Stimulated activated CD4-positive, alpha-beta T cell treated with anti-CD3 and anti-CD28 coated beads, Interleukin-1b, Interleukin-23, amount 100 ng/mL, for 1 hour (primary cell): Measurements from ENCODE around the gene PHLDB2.

Source experiments
- DNase-seq, 2 donors: peaks; one replicate each; pipeline ENCODE4 v3.0.0-alpha.2; 2020; ENCODE audit warnings: low read depth in 2 of 2

PHLDB2 gene

DNA sequence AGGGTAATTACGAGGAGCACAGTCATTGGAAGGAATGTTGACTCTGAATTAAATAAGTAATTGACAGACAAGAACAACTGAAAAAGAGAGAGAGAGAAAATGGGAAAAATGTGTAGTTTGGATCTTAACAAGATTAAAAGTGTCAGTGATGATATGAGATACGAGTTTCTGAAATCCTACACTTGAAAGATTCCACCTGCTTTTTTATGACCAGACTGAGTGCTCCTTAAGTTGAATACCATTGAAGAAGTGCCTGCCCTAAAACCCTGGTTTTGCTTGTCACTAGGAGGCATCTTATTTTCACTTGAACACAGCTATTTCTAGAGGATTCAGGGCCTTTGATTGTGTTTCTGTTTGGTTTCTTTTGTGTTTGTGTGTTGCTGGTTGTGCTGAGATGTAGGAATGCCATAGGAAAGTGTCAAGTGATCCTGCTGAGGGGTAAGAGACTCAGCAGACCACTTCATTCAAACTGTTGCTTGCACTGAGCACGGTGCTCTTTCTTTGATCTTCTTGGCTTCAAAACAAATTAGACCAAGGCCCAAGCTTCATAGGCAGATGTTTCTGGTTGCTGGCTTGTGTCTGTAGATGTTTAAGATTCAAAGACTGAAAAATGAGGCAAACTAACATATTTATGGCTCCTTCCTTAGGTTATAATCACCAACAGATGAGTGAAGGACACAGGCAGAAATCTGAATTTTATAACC is 102.5 kb downstream of the PHLDB2 start:
- no peak for DNase-seq

DNA sequence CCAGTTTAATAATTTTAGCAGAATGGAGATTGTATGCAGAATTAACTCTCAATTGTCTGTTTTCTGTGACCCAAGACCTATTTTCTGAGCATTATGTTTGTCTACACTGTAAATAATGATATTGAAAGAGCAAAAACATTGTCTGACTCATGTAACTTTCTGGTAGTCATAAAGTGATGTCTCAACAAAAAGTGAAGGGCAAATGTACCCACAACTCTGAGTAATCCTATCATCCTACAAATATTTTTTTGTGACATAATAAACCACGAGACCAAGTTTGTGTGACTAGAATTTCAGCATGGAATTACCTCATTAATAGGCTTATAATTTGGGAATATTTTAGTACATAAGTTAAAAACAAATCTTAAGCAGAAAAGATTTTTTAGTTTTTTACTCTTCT is 104.4 kb downstream of the PHLDB2 start:
- DNase-seq = no peak

DNA sequence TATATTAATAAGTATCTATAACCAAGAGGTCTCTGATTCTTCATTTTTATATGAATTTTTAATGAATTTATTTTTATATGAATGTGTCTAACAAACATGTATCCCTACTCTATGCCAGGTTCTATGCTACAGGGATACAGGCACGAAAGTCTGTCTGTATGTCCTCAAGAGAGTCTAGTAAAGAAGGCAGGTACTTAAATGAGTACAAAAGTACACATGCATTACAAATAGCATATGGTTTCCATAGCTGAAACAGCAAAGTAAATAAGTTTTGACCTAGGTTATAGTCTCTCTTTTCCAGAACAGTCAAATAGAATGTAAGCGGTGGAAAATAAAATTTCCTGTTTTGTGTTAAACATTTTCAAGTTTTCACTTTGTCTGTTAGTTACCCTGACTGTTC is 106.4 kb downstream of the PHLDB2 start:
- DNase-seq = no peak

DNA sequence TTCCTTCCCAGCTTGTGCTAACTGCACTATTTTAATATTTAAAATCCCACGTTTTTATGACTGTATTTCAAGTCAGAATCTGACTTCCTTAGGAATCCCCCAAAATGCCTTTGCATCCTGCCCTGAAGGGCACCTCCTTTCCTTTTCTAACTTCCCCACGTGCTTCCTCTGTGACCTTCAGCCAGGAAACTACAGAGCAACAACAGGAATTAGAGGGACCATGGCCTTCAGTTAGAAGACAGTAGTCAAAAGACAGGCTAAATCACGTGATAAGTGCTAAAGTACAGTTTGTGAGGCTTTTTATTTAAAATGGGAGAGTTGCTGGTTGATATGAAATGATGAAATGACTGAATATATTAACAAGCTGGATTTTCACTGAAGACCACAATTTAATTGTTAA is 108.0 kb downstream of the PHLDB2 start:
- no peak for DNase-seq

DNA sequence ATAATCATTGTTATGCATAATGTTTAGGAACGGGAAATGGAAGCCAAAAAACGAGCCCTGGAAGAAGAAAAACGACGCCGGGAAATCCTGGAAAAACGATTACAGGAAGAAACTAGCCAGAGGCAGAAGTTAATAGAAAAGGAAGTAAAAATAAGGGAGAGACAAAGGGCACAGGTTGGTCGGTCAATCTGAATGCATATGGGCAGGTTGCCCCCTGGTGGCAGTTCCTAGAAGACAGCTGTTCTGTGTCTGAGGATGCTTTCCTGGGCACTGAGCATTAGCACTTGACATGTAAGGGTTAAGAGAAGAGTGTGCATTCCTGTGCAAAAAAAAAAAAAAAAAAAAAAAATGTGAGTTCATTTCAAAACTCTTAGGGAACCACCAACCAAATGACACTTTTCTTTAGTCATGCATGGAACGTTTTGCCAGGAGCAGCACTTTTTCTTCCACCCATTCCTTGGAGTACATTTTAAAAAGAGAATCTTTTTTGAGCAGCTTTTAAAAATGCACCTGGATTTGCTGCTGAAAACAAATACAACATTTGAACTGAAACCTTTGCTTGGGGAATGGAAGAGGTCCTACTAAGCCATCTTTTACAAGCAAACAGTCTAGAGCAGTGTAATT is 108.7 kb downstream of the PHLDB2 start:
- DNase-seq = peak; percentile 55 to 72

DNA sequence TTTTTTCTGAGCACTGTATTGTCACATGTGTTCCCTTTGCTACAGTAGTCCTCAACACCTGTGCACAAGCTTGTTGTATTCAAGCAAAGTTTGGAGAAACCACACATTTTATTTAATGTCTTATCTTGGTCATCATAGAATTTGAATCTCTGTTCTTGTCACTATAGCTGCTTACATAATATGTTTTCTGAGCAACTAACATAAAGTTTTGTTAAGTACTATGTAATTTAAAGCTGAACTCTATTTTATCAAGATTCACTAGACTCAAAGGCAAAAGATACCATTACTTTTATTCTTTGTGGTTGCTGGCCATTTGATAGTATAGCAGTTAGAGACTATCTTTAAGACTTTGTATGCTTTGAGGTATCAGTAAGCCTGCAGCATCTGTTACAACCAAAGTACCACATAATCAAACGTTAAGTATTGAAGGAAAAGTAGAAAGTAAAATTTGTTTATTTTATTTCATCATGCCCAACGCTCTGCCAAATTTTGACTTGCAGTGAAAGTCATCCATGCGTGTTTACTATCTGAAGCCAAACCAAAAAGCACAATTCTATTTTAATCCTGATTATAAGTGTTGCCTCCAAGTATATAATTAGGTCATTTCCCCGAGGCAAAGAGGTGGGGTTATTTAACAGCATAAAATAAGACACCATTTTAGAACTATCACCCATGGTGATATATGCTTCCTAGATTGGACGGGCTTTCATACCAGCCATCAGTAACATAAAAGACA is 109.4 kb downstream of the PHLDB2 start:
- no peak for DNase-seq

DNA sequence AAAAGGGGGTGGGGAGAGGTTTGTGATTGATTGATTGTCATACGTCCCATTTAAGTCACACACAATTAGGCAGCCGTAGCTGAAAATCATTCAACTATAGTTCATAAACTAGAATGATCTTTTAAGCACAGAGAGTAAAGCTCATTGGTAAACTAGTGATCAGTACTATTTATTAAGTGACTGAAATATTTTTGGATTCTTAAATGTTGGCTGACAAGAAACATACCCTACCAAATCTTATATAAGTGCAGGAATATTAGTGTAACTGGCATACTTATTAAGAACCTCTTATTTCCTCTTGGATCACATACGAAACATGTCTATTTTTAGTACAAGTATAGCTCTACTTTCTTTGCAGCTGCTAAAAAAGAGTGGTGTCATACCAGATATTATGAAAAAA is 111.3 kb downstream of the PHLDB2 start:
- DNase-seq = no peak

DNA sequence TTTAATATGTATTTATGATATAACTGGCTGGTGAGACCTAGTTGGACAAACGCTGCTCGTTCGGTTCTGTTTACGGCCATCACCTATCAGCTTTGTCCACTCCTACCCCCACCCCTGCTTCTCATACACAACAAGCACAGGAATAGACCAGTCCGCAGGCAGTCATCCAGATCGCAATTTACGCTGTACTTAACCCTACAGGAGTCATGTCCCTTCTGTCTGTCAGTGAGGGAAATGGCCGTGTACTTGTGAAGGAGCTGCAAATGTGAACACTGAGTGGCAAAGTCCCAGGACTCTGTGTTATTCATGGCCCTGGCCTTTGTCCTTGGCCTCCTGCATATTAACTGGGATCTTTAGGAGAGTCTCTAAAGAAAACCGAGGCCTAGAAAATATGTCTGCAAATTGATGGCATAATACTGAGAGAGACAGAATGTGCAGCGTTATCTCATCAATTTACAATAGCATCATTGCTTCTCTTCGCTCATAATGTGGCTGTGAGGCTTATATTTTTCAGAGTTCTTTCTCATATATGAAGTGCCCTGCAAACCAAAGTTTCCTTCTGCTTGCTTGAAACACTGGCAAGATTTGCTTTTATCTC is 112.6 kb downstream of the PHLDB2 start:
- no peak for DNase-seq

DNA sequence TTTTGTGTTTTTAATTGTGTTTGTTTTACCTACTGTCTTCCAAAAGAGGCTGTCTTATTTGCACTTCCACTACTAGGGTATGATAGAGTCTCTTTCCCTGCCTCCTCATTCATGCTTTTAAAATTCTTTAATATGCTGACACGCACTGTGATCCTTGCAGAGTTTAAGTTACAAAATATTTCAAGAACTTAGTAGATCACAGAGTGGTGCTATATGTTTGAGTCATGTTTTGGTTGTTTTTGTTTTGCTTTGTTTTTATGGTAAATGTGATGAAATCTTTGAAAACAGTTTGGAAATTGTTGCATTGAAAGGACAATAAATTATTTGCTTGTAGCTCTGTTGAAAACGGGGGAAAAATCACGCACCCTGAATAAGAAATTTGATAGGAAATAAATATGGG is 113.8 kb downstream of the PHLDB2 start:
- DNase-seq = no peak

DNA sequence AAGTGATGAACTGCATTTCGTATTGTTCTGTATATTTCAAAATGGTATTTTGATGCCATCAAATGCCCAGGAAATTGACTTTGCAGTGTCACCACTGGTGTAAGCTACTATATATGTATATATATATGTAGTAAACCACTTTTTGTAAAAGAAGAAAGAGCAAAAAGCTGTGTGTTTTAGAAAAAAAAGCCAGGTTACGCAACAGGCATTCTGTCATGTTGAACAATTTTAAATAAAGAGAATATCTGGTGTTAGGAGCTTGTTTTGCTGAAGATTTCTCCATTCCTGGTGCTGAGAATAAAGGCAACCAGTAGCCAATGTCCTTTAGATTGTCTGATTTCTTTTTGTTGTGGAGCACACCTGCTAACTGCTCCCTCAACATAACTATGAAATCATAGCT is 116.1 kb downstream of the PHLDB2 start:
- DNase-seq = no peak

DNA sequence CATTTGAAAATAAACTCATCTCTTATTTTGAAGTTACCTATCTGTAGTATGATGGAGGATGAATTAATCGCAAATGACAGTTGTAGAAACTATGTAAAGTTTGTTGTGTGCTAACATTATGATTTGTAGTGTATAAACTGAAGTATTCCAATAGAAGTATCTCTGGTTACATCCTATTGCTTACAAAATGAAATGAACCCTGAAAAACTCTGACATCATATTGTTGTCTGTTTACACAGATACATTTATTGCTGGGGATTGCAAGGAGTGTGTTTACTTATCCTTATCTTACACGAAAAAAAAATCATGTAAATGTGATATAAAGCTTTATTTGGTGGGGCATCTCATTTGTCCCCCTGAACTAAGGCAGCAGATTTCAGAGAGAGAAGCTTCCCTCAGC is 117.2 kb downstream of the PHLDB2 start:
- no peak for DNase-seq

DNA sequence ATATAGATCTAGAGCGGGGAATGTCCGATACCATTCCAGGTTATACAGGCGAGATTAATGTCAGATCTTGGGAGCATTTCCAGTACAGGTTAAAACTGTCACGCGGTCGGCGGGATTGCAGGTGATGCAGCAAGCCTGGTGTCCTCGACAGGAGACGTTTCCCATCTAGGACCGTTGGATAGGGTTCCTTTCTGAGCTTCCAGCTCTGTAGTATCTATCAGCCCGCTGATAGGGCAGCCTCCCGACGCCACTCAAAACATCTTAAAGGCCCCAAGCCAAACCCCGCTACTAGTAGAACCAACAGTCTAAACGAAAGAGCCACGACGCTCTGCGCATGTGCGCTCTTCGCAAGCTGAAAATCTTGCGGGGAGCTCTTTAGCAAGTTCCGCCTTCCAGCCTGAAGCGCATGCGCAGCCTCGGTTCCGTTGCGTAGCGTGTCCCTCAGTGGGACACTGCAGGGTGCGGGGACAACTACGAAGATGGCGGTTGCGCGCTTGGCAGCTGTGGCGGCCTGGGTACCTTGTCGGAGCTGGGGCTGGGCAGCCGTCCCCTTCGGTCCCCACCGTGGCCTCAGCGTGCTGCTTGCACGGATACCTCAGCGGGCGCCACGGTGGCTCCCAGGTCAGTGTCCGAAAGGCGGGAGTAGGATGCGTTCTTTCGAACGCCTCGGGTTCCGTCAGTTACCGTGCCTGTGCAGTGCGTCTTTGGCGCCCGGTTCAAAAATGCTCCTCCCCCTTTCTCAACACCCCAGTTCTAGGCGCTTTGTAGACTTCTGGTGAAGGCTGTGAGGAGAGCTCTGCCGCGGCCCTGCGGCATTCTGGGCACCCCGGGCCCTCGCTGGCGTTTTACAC is 119.7 kb downstream of the PHLDB2 start, which contains the start of gene ABHD10:
Gene ABHD10 (plus strand): TSS at position 444 of the 851 bp plus-strand sequence. CDS start 36 bp downstream, at position 480.
- DNase-seq = peak; percentile 90

DNA sequence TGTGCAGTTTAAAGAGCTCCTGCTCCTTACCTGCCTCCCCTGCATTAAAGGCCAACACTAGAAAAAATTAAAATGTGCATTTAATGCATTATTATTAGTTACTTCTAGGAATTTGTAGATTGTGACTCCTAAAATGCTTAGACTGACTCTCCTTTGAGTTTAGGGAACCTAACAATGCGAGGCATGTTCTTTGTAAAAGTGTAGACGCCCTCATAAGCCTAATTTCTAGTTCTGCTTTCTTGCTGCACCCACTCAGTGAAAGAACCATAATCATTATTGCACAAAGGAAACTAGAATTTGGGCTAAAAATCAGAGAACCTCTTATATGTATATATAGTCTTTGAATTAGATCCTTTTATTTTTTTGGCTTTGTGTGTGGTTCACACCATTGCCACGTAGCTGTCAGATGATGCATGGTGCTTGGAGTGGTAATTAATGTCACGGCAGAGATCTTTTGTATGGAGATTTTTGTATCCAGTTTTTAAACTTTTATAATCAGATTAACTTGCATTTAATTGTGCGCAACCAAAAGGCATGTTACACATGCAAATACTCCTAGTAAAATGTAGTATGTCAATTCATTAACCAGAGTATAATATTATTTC is 120.5 kb downstream of the PHLDB2 start:
- DNase-seq = no peak

DNA sequence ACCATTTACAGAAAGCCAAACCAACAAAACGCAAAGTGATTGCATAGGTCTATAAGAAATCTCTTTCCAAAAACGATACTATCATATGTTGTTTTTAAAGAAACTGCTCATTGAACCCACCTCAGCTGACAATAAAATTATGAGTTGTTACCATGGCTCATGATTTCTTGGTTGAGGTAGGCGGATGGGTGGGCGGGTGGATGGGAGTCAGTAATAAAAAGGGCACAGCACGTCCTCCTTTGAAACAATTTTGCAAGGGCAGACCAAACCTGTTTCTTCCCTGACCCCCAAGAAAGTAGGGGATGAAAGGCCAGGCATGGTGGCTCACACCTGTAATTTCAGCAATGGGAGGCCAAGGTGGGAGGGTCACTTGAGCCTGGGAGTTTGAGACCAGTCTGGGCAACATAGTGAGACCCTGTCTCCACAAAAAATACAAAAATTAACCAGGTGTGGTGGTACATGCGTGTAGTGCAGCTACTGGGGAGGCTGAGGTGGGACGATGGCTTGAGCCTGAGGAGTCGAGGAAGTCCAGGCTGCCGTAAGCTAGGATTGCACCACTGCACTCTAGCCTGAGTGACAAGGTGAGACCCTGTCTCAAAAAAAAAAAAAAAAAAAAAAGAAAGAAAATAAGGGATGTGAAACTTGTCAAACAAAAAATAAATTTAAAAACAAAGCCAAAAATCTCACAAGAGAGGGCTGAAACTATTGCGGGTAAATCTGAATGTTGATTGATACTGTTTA is 121.8 kb downstream of the PHLDB2 start:
- DNase-seq = peak in 1 of 2 donors; percentile 34

DNA sequence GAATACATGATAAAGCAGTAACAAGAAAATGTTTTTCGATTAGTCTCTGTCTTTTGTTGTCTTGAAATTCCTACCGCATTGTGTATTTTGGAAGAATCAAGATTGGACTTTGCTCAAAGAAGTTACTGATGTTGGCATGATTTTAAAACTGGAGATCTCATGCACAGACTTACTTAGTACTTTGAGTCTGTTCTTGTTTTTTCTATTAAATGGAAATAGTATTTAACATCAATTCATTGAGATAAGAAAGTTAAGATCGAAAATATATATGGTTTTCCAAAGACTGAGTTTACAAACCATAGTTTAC is 122.3 kb downstream of the PHLDB2 start:
- no peak for DNase-seq

DNA sequence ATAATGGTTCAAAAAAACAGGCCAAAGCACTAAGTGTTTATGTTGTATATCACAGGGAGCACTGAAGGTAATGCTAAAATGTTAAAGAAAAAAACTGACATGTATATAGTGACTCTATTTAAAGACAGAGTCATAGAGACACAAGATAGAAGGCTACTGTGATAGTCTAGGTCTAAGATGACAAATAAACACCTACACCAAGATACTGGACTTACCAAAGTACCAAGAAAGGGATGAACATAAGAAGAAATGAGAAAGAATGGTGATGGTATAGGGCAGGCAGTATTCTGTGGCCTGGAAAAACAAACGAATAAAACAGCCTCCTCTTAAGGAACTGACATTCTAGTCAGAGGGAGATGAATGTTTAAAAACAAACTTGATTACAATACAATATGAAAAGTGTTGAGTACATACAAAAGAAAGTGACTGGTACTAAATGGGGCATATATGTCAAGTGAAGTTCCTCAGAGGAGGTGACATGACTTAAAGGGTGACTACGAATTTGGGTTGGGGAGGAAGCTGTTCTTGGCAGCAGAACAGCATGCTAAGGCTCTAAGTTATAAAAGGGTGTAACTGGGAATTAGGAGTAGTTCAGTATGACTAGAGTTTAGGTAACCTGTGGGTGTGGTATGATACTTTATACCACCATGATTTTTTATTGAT is 125.7 kb downstream of the PHLDB2 start:
- no peak for DNase-seq

DNA sequence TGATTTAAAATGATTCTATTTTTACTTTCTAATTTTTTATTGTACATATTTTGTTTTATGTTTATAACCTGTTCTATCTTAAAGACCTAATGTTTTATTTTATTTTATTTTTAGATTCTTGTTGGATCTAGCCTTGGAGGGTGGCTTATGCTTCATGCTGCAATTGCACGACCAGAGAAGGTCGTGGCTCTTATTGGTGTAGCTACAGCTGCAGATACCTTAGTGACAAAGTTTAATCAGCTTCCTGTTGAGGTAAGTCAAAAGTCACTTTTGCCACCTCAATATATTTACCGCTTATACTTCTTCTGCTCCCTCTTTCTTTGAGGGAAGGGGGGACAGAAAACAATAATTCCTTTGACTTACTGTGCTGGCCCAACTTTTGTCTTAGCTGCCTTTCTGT is 127.7 kb downstream of the PHLDB2 start:
- no peak for DNase-seq

DNA sequence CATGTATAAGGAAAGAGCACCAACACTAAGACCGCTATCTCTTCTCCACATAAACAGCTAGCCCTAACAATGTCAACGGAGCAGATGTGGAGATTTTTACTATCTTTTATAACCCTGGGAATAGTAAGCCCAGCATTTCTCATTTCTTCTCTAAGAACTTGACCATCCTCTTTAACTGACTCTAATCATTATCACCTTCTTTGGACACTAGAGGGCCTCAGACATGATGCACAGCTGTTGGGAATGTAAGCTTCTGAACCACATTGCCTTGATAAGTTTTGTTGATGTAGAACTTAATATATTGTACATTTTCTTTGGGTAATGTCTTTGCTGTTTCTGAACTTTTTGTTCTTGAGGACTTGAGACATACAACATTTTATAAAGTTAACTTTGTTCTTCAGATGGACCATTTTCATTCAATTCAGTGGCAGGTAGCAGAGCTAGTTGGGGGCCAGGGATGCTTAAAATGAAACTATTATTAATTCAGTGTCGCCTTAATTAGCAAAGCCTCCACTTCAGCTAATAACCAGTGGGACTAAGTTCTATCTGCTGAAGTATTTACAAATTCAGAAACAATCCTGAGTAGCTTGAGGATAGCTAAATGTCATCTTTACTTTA is 130.1 kb downstream of the PHLDB2 start:
- DNase-seq = no peak

DNA sequence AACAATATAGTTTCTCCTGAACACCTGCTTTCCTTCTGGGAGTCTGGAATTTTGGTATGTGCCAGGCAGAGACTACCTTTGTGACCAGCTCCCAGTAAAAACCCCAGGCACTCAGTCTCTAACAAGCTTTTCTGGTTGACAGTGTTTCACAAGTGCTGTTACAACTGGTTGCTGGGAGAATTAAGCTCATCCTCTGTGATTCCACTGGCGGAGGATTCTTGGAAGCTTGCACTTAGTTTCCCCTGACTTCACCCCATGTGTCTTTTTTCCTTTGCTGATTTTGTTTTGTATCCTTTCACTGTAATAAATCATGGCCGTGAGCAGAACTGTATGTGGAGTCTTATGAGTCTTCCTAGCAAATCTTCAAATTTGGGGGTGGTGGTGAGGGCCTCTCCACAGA is 134.0 kb downstream of the PHLDB2 start:
- no peak for DNase-seq
